Chondrocyte (in vitro differentiated cells): ENCODE measurements around the gene ISL2. TPM values are rescaled to one million over a fixed set of nuclear protein-coding genes. Genes with fewer than 3 reads are reported as not detected.

Experiments used
- DNase-seq: peaks from one replicate; pipeline ENCODE4 v3.0.0; 2021; ENCODE audit warnings: mixed read lengths, low spot score
- H3K27ac Mint-ChIP-seq: one replicate; pipeline ENCODE4 v1.8.0; 2021; ENCODE audit warnings: mild to moderate bottlenecking, moderate library complexity, mixed read lengths; ENCODE audit not compliant: unreplicated experiment
- H3K27me3 Mint-ChIP-seq: 2 replicates; pipeline ENCODE4 v1.8.0; 2021; ENCODE audit warnings: low read depth, mixed read lengths
- H3K36me3 Mint-ChIP-seq: 2 replicates; pipeline ENCODE4 v1.8.0; 2021; ENCODE audit warnings: low read depth, mixed read lengths
- H3K4me1 Mint-ChIP-seq: 2 replicates; pipeline ENCODE4 v1.8.0; 2021; ENCODE audit warnings: low read depth, mild to moderate bottlenecking, mixed read lengths
- H3K4me3 Mint-ChIP-seq: one replicate; pipeline ENCODE4 v1.8.0; 2021; ENCODE audit warnings: mild to moderate bottlenecking, moderate library complexity, mixed read lengths; ENCODE audit not compliant: unreplicated experiment
- H3K9me3 Mint-ChIP-seq: 2 replicates; pipeline ENCODE4 v1.8.0; 2021; ENCODE audit warnings: low read depth, mixed read lengths
- total RNA-seq: library from RNA; stranded (reverse); gene quantifications from 3 replicates; pipeline ENCODE4 v1.2.1, GENCODE V29; 2021
- TF ChIP-seq, protein P1 (sequence below): fragments of 200-600 bp; sonication (generic); IDR thresholded peaks from 2 replicates; pipeline ENCODE4 v1.5.0; 2021; ENCODE audit warnings: antibody characterized with exemption, mild to moderate bottlenecking, moderate library complexity

ISL2 gene
- total RNA-seq, 1 donor from 2014 or later: not detected

DNA sequence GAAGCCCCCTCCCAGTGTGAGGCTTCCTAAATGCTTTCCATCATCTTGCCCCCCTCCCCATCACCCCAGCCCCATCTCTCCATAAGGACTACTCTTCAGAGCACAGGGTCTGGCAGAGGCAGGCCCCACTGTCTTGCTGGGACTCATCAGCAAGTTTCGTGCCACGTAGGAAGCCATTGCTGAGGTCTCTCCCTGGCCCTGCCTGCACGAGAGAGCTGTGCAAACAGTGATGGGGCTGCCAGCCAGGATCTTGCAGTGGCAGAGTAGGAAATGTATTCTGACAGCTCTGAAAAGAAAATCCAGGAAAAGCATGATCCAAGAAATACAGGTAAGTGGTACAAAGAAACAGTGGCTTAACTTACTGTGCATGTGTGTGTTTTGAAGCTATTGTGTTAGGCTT lies 22.6 kb downstream of the ISL2 start:
- TF ChIP-seq, protein P1, sequence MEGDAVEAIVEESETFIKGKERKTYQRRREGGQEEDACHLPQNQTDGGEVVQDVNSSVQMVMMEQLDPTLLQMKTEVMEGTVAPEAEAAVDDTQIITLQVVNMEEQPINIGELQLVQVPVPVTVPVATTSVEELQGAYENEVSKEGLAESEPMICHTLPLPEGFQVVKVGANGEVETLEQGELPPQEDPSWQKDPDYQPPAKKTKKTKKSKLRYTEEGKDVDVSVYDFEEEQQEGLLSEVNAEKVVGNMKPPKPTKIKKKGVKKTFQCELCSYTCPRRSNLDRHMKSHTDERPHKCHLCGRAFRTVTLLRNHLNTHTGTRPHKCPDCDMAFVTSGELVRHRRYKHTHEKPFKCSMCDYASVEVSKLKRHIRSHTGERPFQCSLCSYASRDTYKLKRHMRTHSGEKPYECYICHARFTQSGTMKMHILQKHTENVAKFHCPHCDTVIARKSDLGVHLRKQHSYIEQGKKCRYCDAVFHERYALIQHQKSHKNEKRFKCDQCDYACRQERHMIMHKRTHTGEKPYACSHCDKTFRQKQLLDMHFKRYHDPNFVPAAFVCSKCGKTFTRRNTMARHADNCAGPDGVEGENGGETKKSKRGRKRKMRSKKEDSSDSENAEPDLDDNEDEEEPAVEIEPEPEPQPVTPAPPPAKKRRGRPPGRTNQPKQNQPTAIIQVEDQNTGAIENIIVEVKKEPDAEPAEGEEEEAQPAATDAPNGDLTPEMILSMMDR: no peak
- Mint-ChIP-seq H3K4me1 (no peaks in the 10 kb centered on the region), H3K36me3 (peaks cover 2% of the 10 kb centered on the region), H3K27ac (no peak overlapping the region), H3K9me3 (no peaks in the 10 kb centered on the region), H3K27me3 (peaks cover 3% of the 10 kb centered on the region), H3K4me3 (no peak overlapping the region)
- no peak for DNase-seq

DNA sequence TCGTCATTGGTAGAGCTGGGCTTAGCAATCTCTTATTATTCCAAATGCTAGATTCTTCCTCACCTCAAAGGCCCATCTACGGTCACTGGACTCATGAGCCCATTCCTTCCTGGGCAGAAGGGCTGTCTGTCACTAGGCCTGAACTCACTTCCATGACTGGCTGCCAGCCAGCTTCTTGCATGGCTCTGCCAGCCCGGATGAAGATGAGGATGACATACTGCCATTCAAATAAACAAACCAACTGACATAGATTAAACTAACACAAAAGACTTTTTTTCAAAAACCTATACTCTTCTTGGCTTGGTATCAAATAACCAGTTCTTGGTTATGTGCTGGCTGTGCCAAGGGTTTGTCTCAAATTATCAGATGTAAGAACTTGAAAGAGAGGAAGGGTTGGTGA lies 23.8 kb downstream of the ISL2 start:
- Mint-ChIP-seq H3K36me3 (peaks cover 2% of the 10 kb centered on the region), H3K27me3 (peaks cover 2% of the 10 kb centered on the region), H3K9me3 (no peaks in the 10 kb centered on the region), H3K4me3 (no peak overlapping the region), H3K27ac (no peak overlapping the region), H3K4me1 (no peaks in the 10 kb centered on the region)
- DNase-seq: no peak
- TF ChIP-seq, protein P1: no peak

DNA sequence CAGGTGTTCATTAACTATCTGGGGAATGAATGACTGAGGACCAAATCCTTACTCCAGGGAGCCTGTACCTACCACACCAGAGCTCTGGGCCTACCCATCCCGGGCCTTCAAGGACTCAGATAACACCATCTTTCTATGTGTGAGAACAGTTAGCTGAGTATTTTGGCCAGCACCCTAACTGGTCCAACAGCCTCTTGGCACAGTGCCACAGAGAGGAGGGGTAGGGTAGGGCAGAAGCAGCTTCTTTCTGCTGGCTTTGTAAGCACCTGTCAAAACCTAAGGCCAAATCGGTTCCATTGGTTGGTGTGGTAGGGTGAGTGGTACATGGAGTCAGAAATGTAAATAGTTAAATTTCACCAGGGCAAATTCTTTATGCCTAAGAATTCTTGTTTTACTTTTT lies 26.7 kb downstream of the ISL2 start:
- no peaks in the 10 kb centered on the region for H3K27me3 Mint-ChIP-seq
- TF ChIP-seq, protein P1: no peak
- H3K27ac Mint-ChIP-seq: no peak overlapping the region

GRCh38 chr15:76366714-76367113 lies 30.1 kb downstream of the ISL2 start:
- Mint-ChIP-seq H3K27me3 (no peaks in the 10 kb centered on the region), H3K36me3 (no peaks in the 10 kb centered on the region), H3K4me3 (no peak overlapping the region), H3K4me1 (peaks cover 7% of the 10 kb centered on the region), H3K27ac (no peak overlapping the region), H3K9me3 (no peaks in the 10 kb centered on the region)
- TF ChIP-seq, protein P1: no peak
- no peak for DNase-seq

More for the DNA sequence above, 26.7 kb downstream of the ISL2 start:
- Mint-ChIP-seq H3K4me3 (no peak overlapping the region), H3K36me3 (no peaks in the 10 kb centered on the region), H3K4me1 (peaks cover 4% of the 10 kb centered on the region), H3K9me3 (no peaks in the 10 kb centered on the region)
- DNase-seq: no peak

DNA sequence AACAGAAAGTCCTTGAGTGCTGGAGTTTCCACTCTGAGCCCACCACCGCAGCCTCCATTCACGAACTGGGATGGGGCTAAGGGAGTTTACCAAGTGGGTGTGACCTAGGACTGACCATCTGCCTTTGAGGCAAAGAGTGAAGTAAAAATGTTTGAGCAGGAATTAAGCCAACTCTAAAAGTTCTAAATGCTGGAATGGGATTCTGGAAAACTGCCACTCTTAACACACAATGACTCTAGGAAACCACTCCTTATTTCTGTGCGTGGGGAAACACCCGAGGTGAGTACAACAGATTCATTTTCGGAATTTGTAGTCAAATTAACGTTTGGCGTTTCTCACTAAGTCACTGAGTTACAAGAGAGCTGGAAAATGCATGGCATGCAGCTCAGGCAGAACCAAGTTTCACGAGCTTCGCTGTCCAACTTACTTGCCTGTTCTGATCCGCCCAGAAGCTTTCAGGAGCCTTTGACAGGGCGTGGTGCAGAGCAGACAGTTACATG lies 31.6 kb downstream of the ISL2 start:
- DNase-seq: no peak
- Mint-ChIP-seq H3K27me3 (no peaks in the 10 kb centered on the region), H3K4me1 (peaks cover 7% of the 10 kb centered on the region), H3K9me3 (no peaks in the 10 kb centered on the region), H3K4me3 (no peak overlapping the region), H3K36me3 (peaks cover 7% of the 10 kb centered on the region), H3K27ac (no peak overlapping the region)
- TF ChIP-seq, protein P1: no peak
